ENCODE data around the gene KSR1.

Gene KSR1

GRCh38 chr17:27457731-27458523 is 1.7 kb downstream of the KSR1 start:
- no peak for TF ChIP-seq CTCF (IDR thresholded peaks at IDR 0.05; ENCODE audit: low read depth, low read length)
- H3K4me3 ChIP-seq (ENCODE audit: low read depth, low read length): peak overlapping the region; percentile 68

GRCh38 chr17:27458524-27458908 is 2.3 kb downstream of the KSR1 start:
- peak overlapping the region; percentile 68 for H3K4me3 ChIP-seq (ENCODE audit: low read depth, low read length)
- TF ChIP-seq CTCF (IDR thresholded peaks at IDR 0.05; ENCODE audit: low read depth, low read length): no peak

- TF ChIP-seq CTCF (IDR thresholded peaks at IDR 0.05; ENCODE audit: low read depth, low read length): no peak
- H3K4me3 ChIP-seq (ENCODE audit: low read depth, low read length): no peak overlapping the region
These were observed 3.2 kb downstream of the KSR1 start for GRCh38 chr17:27459433-27459832.

GRCh38 chr17:27460196-27460725 is 4.0 kb downstream of the KSR1 start:
- TF ChIP-seq CTCF (IDR thresholded peaks at IDR 0.05; ENCODE audit: low read depth, low read length): no peak
- H3K4me3 ChIP-seq (ENCODE audit: low read depth, low read length): no peak overlapping the region

GRCh38 chr17:27461192-27461859 is 5.1 kb downstream of the KSR1 start:
- H3K4me3 ChIP-seq (ENCODE audit: low read depth, low read length): no peak overlapping the region
- TF ChIP-seq CTCF (IDR thresholded peaks at IDR 0.05; ENCODE audit: low read depth, low read length): no peak

GRCh38 chr17:27462149-27462548 is 5.9 kb downstream of the KSR1 start:
- TF ChIP-seq CTCF (IDR thresholded peaks at IDR 0.05; ENCODE audit: low read depth, low read length): no peak
- H3K4me3 ChIP-seq (ENCODE audit: low read depth, low read length): no peak overlapping the region

GRCh38 chr17:27462714-27463113 is 6.5 kb downstream of the KSR1 start:
- TF ChIP-seq CTCF (IDR thresholded peaks at IDR 0.05; ENCODE audit: low read depth, low read length): no peak
- no peak overlapping the region for H3K4me3 ChIP-seq (ENCODE audit: low read depth, low read length)
